Measurements from ENCODE around the gene PLPPR3.

Gene PLPPR3

GRCh38 chr19:801030-801860 lies 20.5 kb downstream of the PLPPR3 start:
- H3K79me2 ChIP-seq (ENCODE audit: insufficient read depth, low read depth) = peaks cover 84% of the 10 kb centered on the region
- H2AFZ ChIP-seq (ENCODE audit: low read depth) = no peak overlapping the region
- H3K27me3 ChIP-seq (ENCODE audit: insufficient read depth, low read depth) = no peaks in the 10 kb centered on the region
- no peak overlapping the region for H3K4me2 ChIP-seq
- H3K27ac ChIP-seq = no peak overlapping the region
- peaks cover 18% of the 10 kb centered on the region for H3K4me1 ChIP-seq (ENCODE audit: low read depth, poor library complexity, severe bottlenecking)
- no peak for TF ChIP-seq CTCF (conservative IDR thresholded peaks at IDR 0.05; ENCODE audit: low read depth, low read length)
- peaks cover 43% of the 10 kb centered on the region for H4K20me1 ChIP-seq (ENCODE audit: insufficient read depth)
- H3K9ac ChIP-seq = no peak overlapping the region
- no peak overlapping the region for H3K4me3 ChIP-seq (IDR thresholded peaks at IDR 0.05; ENCODE audit: insufficient read depth, low read depth, low read length)
- H3K36me3 ChIP-seq (ENCODE audit: insufficient read depth) = peaks cover 37% of the 10 kb centered on the region; the same call in 1 of the 2 replicates

GRCh38 chr19:800360-801029 lies 21.3 kb downstream of the PLPPR3 start:
- Histone ChIP-seq H3K4me3 (IDR thresholded peaks at IDR 0.05; ENCODE audit: insufficient read depth, low read depth, low read length) (no peak overlapping the region), H3K36me3 (ENCODE audit: insufficient read depth) (peaks cover 36% of the 10 kb centered on the region; the same call in 1 of the 2 replicates), H4K20me1 (ENCODE audit: insufficient read depth) (peaks cover 43% of the 10 kb centered on the region), H3K9ac (no peak overlapping the region; the same call in 1 of the 2 replicates), H3K4me1 (ENCODE audit: low read depth, poor library complexity, severe bottlenecking) (peaks cover 18% of the 10 kb centered on the region), H3K27me3 (ENCODE audit: insufficient read depth, low read depth) (no peaks in the 10 kb centered on the region), H3K79me2 (ENCODE audit: insufficient read depth, low read depth) (peaks cover 76% of the 10 kb centered on the region), H2AFZ (ENCODE audit: low read depth) (no peak overlapping the region), H3K4me2 (peak overlapping the region; percentile 54; the same call in 1 of the 2 replicates), H3K27ac (no peak overlapping the region)
- TF ChIP-seq CTCF (conservative IDR thresholded peaks at IDR 0.05; ENCODE audit: low read depth, low read length) = no peak

GRCh38 chr19:799076-799881 lies 22.5 kb downstream of the PLPPR3 start:
- peaks cover 30% of the 10 kb centered on the region; the same call in 1 of the 2 replicates for H3K36me3 ChIP-seq (ENCODE audit: insufficient read depth)

More at GRCh38 chr19:799076-799881, 22.5 kb downstream of the PLPPR3 start:
- Histone ChIP-seq H3K27me3 (ENCODE audit: insufficient read depth, low read depth) (no peaks in the 10 kb centered on the region), H4K20me1 (ENCODE audit: insufficient read depth) (peaks cover 43% of the 10 kb centered on the region), H3K4me1 (ENCODE audit: low read depth, poor library complexity, severe bottlenecking) (peaks cover 18% of the 10 kb centered on the region), H3K4me2 (peak overlapping the region; percentile 54), H3K4me3 (IDR thresholded peaks at IDR 0.05; ENCODE audit: insufficient read depth, low read depth, low read length) (no peak overlapping the region), H2AFZ (ENCODE audit: low read depth) (no peak overlapping the region), H3K79me2 (ENCODE audit: insufficient read depth, low read depth) (peaks cover 64% of the 10 kb centered on the region), H3K9ac (peak overlapping the region; percentile 96; the same call in 1 of the 2 replicates), H3K27ac (peak overlapping the region; percentile 8; the same call in 1 of the 2 replicates)
- TF ChIP-seq CTCF (conservative IDR thresholded peaks at IDR 0.05; ENCODE audit: low read depth, low read length) = no peak

Data from KMS-11 (cell line).